NCI-H146 treated with DMSO at 0.1 percent for 48 hours (cell line): ENCODE measurements around the gene ALG12.
"Not testable (repeated sequence)": the region's sequence is repeated elsewhere in the genome, so short reads cannot be mapped to it uniquely, and the experiment has no call there.

Source experiments
- DNase-seq: peaks from one replicate; lab custom pipeline; 2025; ENCODE audit not compliant: unreplicated experiment; lab: John Stamatoyannopoulos, UW

Gene ALG12

GRCh38 chr22:49946612-49947295 lies 28.5 kb upstream of the ALG12 start:
- DNase-seq = peak; percentile 12

GRCh38 chr22:49945042-49945794 lies 27.0 kb upstream of the ALG12 start:
- DNase-seq = not testable (repeated sequence)

- no peak for DNase-seq
Measured at GRCh38 chr22:49944399-49944891, 26.2 kb upstream of the ALG12 start.

GRCh38 chr22:49943771-49944398 lies 25.6 kb upstream of the ALG12 start:
- no peak for DNase-seq

GRCh38 chr22:49943405-49943765 lies 25.1 kb upstream of the ALG12 start:
- DNase-seq = no peak

GRCh38 chr22:49942565-49943404 lies 24.5 kb upstream of the ALG12 start:
- DNase-seq = no peak

- DNase-seq = no peak
Measured at GRCh38 chr22:49941507-49942316, 23.5 kb upstream of the ALG12 start.

- no peak for DNase-seq
Measured at GRCh38 chr22:49938565-49939136, 20.4 kb upstream of the ALG12 start.

- DNase-seq = no peak
Measured at GRCh38 chr22:49937758-49938564, 19.7 kb upstream of the ALG12 start.

- DNase-seq = no peak
Measured at GRCh38 chr22:49936973-49937757, 18.9 kb upstream of the ALG12 start.

GRCh38 chr22:49936018-49936972 lies 18.1 kb upstream of the ALG12 start:
- DNase-seq = peak; percentile 3

GRCh38 chr22:49935561-49935960 lies 17.3 kb upstream of the ALG12 start:
- no peak for DNase-seq

- DNase-seq = no peak
Measured at GRCh38 chr22:49934891-49935557, 16.8 kb upstream of the ALG12 start.

GRCh38 chr22:49934160-49934890 lies 16.1 kb upstream of the ALG12 start:
- no peak for DNase-seq

- no peak for DNase-seq
Measured at GRCh38 chr22:49933236-49934159, 15.3 kb upstream of the ALG12 start.
